ENCODE measurements around the gene ACYP2.

GRCh38 chr2:54103454-54104314, 11.7 kb upstream of the ACYP2 start:
- TF ChIP-seq POLR2A (IDR thresholded peaks at IDR 0.05) = no peak
- peak in 1 of 3 donors; percentile 33 for TF ChIP-seq CTCF (IDR thresholded peaks at IDR 0.05)
